Fibroblast of lung (primary cell): Measurements from ENCODE around the gene KLHL14. TPM values are rescaled to one million over a fixed set of nuclear protein-coding genes. Genes with fewer than 3 reads are reported as not detected.

Source experiments
- DNase-seq, 2 donors: peaks; one replicate each; pipeline versions ENCODE4 v3.0.0 to v3.0.0-alpha.2; 2010; ENCODE audit warnings: low read depth in 2 of 2
- H2AFZ ChIP-seq: 2 replicates; pipeline ENCODE4 v1.5.1; 2012; ENCODE audit warnings: low read length, control low read depth, inconsistent platforms
- H3K27ac ChIP-seq: 2 replicates; pipeline ENCODE4 v1.5.1; 2011; ENCODE audit warnings: low read length, control low read depth; ENCODE audit not compliant: insufficient read depth
- H3K27me3 ChIP-seq: 2 replicates; pipeline ENCODE4 v1.5.1; 2011; ENCODE audit warnings: mild to moderate bottlenecking, low read length; ENCODE audit not compliant: control insufficient read depth, insufficient read depth
- H3K36me3 ChIP-seq: 2 replicates; pipeline ENCODE4 v1.5.1; 2011; ENCODE audit warnings: low read length; ENCODE audit not compliant: control insufficient read depth, insufficient read depth
- H3K4me1 ChIP-seq: 2 replicates; pipeline ENCODE4 v1.5.1; 2011; ENCODE audit warnings: low read length; ENCODE audit not compliant: control insufficient read depth, insufficient read depth; ENCODE audit errors: extremely low read depth
- H3K4me2 ChIP-seq: 2 replicates; pipeline ENCODE4 v1.5.1; 2011; ENCODE audit warnings: low read length, control low read depth; ENCODE audit not compliant: insufficient read depth; ENCODE audit errors: extremely low read depth
- H3K4me3 ChIP-seq, 4 experiments: fragments of 200-600 bp in 1 of 4; sonication (generic) in 1 of 4; replicated peaks in 1 of 4; 2 replicates each; pipeline ENCODE4 v1.5.1; 2011 to 2016; ENCODE audit warnings: low read length in 4 of 4, low read depth in 3 of 4, mild to moderate bottlenecking in 3 of 4, control low read depth in 2 of 4, inconsistent platforms in 1 of 4, mixed read lengths in 1 of 4; ENCODE audit not compliant: insufficient read depth in 1 of 4; ENCODE audit errors: control extremely low read depth in 1 of 4
- H3K79me2 ChIP-seq: 2 replicates; pipeline ENCODE4 v1.5.1; 2012; ENCODE audit warnings: mild to moderate bottlenecking, low read length, inconsistent platforms; ENCODE audit not compliant: control insufficient read depth, insufficient read depth
- H3K9ac ChIP-seq: 2 replicates; pipeline ENCODE4 v1.5.1; 2011; ENCODE audit warnings: mild to moderate bottlenecking, low read length, control low read depth; ENCODE audit not compliant: insufficient read depth
- H3K9me3 ChIP-seq: 2 replicates; pipeline ENCODE4 v1.5.1; 2012; ENCODE audit warnings: low read depth, low read length; ENCODE audit not compliant: control insufficient read depth, insufficient read depth
- H4K20me1 ChIP-seq: 2 replicates; pipeline ENCODE4 v1.5.1; 2011; ENCODE audit warnings: low read length; ENCODE audit not compliant: control insufficient read depth, insufficient read depth; ENCODE audit errors: extremely low read depth
- EZH2 ChIP-seq: IDR thresholded peaks from 2 replicates; pipeline ENCODE4 v1.5.1; 2012; ENCODE audit warnings: low read length, control low read depth, mild to moderate bottlenecking; ENCODE audit errors: missing control alignments
- polyA plus RNA-seq, 2 donors: library from polyadenylated mRNA; depleted of rRNA in 1 of 2; stranded (reverse) in 1 of 2; unstranded in 1 of 2; fragments of >200 nt; gene quantifications; 2 replicates each; pipeline ENCODE4 v1.2.1, GENCODE V29; 2011 to 2012; ENCODE audit warnings: missing spikeins in 1 of 2
- total RNA-seq: library from RNA; depleted of rRNA; stranded (reverse); fragments of >200 nt; gene quantifications from 2 replicates; pipeline ENCODE4 v1.2.1, GENCODE V29; 2014
- TF ChIP-seq, protein P1 (sequence below), 2 donors: IDR thresholded peaks in 1 of 2; conservative IDR thresholded peaks in 1 of 2; 1 replicate in 1 of 2; 2 replicates in 1 of 2; pipeline ENCODE4 v1.5.1; 2011 to 2012; ENCODE audit warnings: low read length in 2 of 2, control low read depth in 1 of 2, inconsistent platforms in 1 of 2, low read depth in 1 of 2, mild to moderate bottlenecking in 1 of 2

KLHL14 gene
- total and polyA plus RNA-seq, 2 donors (not counting 1 experiment from before 2014, with no cell fraction given): not detected

DNA sequence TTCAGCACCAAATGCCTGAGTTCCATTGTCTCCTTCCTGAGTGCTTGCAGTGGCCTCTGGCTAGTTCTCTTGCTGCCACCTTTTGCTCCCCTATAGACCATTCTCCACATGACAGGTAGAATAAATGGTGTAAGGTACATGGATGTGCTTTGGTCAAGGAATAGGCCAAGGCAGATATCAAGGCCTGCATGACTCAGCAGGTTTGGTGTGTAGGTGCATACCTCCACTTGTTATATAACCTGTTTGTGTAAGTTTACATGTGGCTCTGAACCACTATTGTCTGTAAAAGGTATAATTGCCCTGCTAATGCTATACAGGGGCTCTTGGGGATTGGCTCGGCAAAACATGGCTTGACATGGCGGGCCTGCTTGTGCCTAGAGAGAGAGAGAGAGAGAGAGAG is 143.5 kb downstream of the KLHL14 start:
- Histone ChIP-seq H4K20me1 (no peaks in the 10 kb centered on the region), H3K4me3 (no peak overlapping the region), H3K36me3 (no peaks in the 10 kb centered on the region), H3K79me2 (no peaks in the 10 kb centered on the region), H3K4me2 (no peak overlapping the region), H3K9ac (no peak overlapping the region), H3K27ac (no peak overlapping the region), H3K27me3 (no peaks in the 10 kb centered on the region), H3K4me1 (no peaks in the 10 kb centered on the region), H2AFZ (no peak overlapping the region), H3K9me3 (no peaks in the 10 kb centered on the region)
- TF ChIP-seq, protein P1, sequence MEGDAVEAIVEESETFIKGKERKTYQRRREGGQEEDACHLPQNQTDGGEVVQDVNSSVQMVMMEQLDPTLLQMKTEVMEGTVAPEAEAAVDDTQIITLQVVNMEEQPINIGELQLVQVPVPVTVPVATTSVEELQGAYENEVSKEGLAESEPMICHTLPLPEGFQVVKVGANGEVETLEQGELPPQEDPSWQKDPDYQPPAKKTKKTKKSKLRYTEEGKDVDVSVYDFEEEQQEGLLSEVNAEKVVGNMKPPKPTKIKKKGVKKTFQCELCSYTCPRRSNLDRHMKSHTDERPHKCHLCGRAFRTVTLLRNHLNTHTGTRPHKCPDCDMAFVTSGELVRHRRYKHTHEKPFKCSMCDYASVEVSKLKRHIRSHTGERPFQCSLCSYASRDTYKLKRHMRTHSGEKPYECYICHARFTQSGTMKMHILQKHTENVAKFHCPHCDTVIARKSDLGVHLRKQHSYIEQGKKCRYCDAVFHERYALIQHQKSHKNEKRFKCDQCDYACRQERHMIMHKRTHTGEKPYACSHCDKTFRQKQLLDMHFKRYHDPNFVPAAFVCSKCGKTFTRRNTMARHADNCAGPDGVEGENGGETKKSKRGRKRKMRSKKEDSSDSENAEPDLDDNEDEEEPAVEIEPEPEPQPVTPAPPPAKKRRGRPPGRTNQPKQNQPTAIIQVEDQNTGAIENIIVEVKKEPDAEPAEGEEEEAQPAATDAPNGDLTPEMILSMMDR (conservative IDR thresholded peaks at IDR 0.05 in 1 of 2, IDR thresholded peaks at IDR 0.05 in 1 of 2; ENCODE audit: low read depth in 1 of 2, low read length in 2 of 2): no peak
- TF ChIP-seq EZH2: no peak
- no peak for DNase-seq

DNA sequence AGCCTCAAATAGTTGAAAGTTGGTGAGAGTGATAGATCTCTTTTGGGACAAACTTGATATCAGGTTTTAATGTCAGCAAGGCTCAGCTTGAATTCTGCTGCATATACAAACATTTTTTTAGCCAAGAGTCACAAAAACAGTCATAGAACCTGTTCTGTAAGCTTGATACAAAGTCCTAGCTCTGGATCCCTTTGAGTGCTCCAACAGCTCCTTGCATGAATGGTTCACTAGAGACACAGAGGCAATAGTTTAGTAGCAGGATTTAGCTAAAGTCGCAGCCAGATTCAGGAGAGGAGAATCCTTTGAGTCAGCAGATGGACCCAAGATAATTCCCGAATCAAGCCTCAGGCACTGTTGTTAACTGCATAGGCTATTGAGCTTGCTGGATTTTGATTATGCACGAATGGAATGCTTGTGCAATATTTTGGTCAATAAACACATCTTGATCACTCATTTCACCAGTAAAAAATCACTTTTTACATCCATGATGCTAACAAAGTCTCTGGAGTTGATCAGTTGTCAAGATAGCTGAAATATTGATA is 148.6 kb downstream of the KLHL14 start:
- no peaks in the 10 kb centered on the region for H3K4me1 ChIP-seq
- no peaks in the 10 kb centered on the region for H3K36me3 ChIP-seq
- H3K4me3 ChIP-seq: no peak overlapping the region
- no peak overlapping the region for H3K27ac ChIP-seq
- H2AFZ ChIP-seq: no peak overlapping the region
- no peaks in the 10 kb centered on the region for H4K20me1 ChIP-seq
- no peak for DNase-seq
- no peak overlapping the region for H3K4me2 ChIP-seq
- no peaks in the 10 kb centered on the region for H3K9me3 ChIP-seq
- no peak for TF ChIP-seq EZH2
- TF ChIP-seq, protein P1 (conservative IDR thresholded peaks at IDR 0.05 in 1 of 2, IDR thresholded peaks at IDR 0.05 in 1 of 2; ENCODE audit: low read depth in 1 of 2, low read length in 2 of 2): no peak
- no peaks in the 10 kb centered on the region for H3K27me3 ChIP-seq
- no peaks in the 10 kb centered on the region for H3K79me2 ChIP-seq
- no peak overlapping the region for H3K9ac ChIP-seq

DNA sequence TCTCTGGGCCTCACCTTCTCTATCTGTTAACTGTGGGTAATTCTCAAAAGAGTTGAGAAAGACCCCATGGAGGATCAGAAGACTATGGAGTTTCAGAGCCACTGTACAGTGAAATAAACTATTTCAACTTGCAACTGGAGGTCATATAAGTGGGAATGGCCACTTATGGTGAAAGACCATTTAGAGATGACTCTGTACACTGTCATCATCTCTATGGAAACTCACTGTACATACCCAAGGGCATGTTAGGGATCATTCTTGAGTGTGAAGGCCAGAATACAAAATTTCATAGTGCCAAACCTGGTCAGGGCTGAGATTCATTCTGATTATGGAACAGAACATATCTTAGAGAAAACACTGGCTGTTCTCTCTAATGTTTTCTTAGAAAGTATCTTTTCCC is 149.3 kb downstream of the KLHL14 start:
- no peaks in the 10 kb centered on the region for H3K27me3 ChIP-seq
- no peak for DNase-seq
- H3K4me1 ChIP-seq: no peaks in the 10 kb centered on the region
- no peaks in the 10 kb centered on the region for H3K9me3 ChIP-seq
- no peak overlapping the region for H2AFZ ChIP-seq
- H3K27ac ChIP-seq: no peak overlapping the region
- H3K79me2 ChIP-seq: no peaks in the 10 kb centered on the region
- no peak overlapping the region for H3K4me2 ChIP-seq
- no peaks in the 10 kb centered on the region for H3K36me3 ChIP-seq
- no peaks in the 10 kb centered on the region for H4K20me1 ChIP-seq
- no peak overlapping the region for H3K4me3 ChIP-seq
- TF ChIP-seq, protein P1 (conservative IDR thresholded peaks at IDR 0.05 in 1 of 2, IDR thresholded peaks at IDR 0.05 in 1 of 2; ENCODE audit: low read depth in 1 of 2, low read length in 2 of 2): no peak
- no peak for TF ChIP-seq EZH2
- no peak overlapping the region for H3K9ac ChIP-seq
